ENCODE measurements around the gene RINL. TPM values are rescaled to one million over a fixed set of nuclear protein-coding genes. Genes with fewer than 3 reads are reported as not detected.

Gene RINL
- total RNA-seq, 1 donor from 2014 or later, result 21.6 TPM

GRCh38 chr19:38908911-38909310 lies 30.8 kb upstream of the RINL start:
- TF ChIP-seq CTCF (IDR thresholded peaks at IDR 0.05; ENCODE audit: insufficient read depth, low read length, poor library complexity, severe bottlenecking), result no peak
- H3K4me3 ChIP-seq (ENCODE audit: low read depth, low read length), result no peak overlapping the region
- DNase-seq (ENCODE audit: low read depth), result no peak
- H3K27me3 ChIP-seq (ENCODE audit: control insufficient read depth, insufficient read depth, low read length), result peaks cover 19% of the 10 kb centered on the region
- no peaks in the 10 kb centered on the region for H3K36me3 ChIP-seq (ENCODE audit: control insufficient read depth, insufficient read depth, low read length)

- DNase-seq (ENCODE audit: low read depth), result no peak
- no peak for TF ChIP-seq CTCF (IDR thresholded peaks at IDR 0.05; ENCODE audit: insufficient read depth, low read length, poor library complexity, severe bottlenecking)
- Histone ChIP-seq H3K27me3 (ENCODE audit: control insufficient read depth, insufficient read depth, low read length) (peaks cover 17% of the 10 kb centered on the region), H3K4me3 (ENCODE audit: low read depth, low read length) (no peak overlapping the region), H3K36me3 (ENCODE audit: control insufficient read depth, insufficient read depth, low read length) (no peaks in the 10 kb centered on the region)
Observed at GRCh38 chr19:38907670-38908069, 29.6 kb upstream of the RINL start.

GRCh38 chr19:38907227-38907626 lies 29.2 kb upstream of the RINL start:
- no peaks in the 10 kb centered on the region for H3K36me3 ChIP-seq (ENCODE audit: control insufficient read depth, insufficient read depth, low read length)
- no peak for DNase-seq (ENCODE audit: low read depth)
- H3K27me3 ChIP-seq (ENCODE audit: control insufficient read depth, insufficient read depth, low read length), result peaks cover 13% of the 10 kb centered on the region
- H3K4me3 ChIP-seq (ENCODE audit: low read depth, low read length), result no peak overlapping the region
- no peak for TF ChIP-seq CTCF (IDR thresholded peaks at IDR 0.05; ENCODE audit: insufficient read depth, low read length, poor library complexity, severe bottlenecking)

- Histone ChIP-seq H3K27me3 (ENCODE audit: control insufficient read depth, insufficient read depth, low read length) (no peaks in the 10 kb centered on the region), H3K4me3 (ENCODE audit: low read depth, low read length) (no peak overlapping the region), H3K36me3 (ENCODE audit: control insufficient read depth, insufficient read depth, low read length) (no peaks in the 10 kb centered on the region)
- TF ChIP-seq CTCF (IDR thresholded peaks at IDR 0.05; ENCODE audit: insufficient read depth, low read length, poor library complexity, severe bottlenecking), result no peak
- no peak for DNase-seq (ENCODE audit: low read depth)
Observed at GRCh38 chr19:38905620-38906019, 27.5 kb upstream of the RINL start.

- TF ChIP-seq CTCF (IDR thresholded peaks at IDR 0.05; ENCODE audit: insufficient read depth, low read length, poor library complexity, severe bottlenecking), result no peak
- Histone ChIP-seq H3K4me3 (ENCODE audit: low read depth, low read length) (no peak overlapping the region), H3K36me3 (ENCODE audit: control insufficient read depth, insufficient read depth, low read length) (no peaks in the 10 kb centered on the region), H3K27me3 (ENCODE audit: control insufficient read depth, insufficient read depth, low read length) (no peaks in the 10 kb centered on the region)
- no peak for DNase-seq (ENCODE audit: low read depth)
Observed at GRCh38 chr19:38904581-38905539, 26.8 kb upstream of the RINL start.
